RWPE2 (cell line): ENCODE data around the gene RPGRIP1L.

Experiments
- ATAC-seq: fragments of 200-7000 bp; cut with Tn5 transposase; 3 replicates; pipeline ENCODE4 v1.9.1; 2021; ENCODE audit warnings: low read depth
- DNase-seq: peaks from one replicate; pipeline ENCODE4 v3.0.0-alpha.2; 2020; ENCODE audit warnings: low spot score
- H3K27ac ChIP-seq: fragments of 450-650 bp; 2 replicates; pipeline ENCODE4 v1.5.1; 2017; ENCODE audit warnings: mild to moderate bottlenecking; ENCODE audit not compliant: poor library complexity, severe bottlenecking
- H3K27me3 ChIP-seq: fragments of 250-450 bp; sonication (Bioruptor Pico); 2 replicates; pipeline ENCODE4 v1.5.1; 2021; ENCODE audit warnings: mild to moderate bottlenecking, moderate library complexity; ENCODE audit not compliant: insufficient read depth, poor library complexity, severe bottlenecking
- H3K36me3 ChIP-seq: fragments of 250-450 bp; sonication (Bioruptor Pico); 2 replicates; pipeline ENCODE4 v1.5.1; 2020; ENCODE audit warnings: low read depth, mild to moderate bottlenecking, moderate library complexity
- H3K4me1 ChIP-seq: fragments of 250-450 bp; sonication (Bioruptor Pico); 2 replicates; pipeline ENCODE4 v1.5.1; 2021; ENCODE audit warnings: mild to moderate bottlenecking, moderate library complexity; ENCODE audit not compliant: insufficient read depth, poor library complexity, severe bottlenecking
- H3K4me3 ChIP-seq: fragments of 250-450 bp; sonication (Bioruptor Pico); 2 replicates; pipeline ENCODE4 v1.5.1; 2021; ENCODE audit warnings: mild to moderate bottlenecking, moderate library complexity; ENCODE audit not compliant: severe bottlenecking
- H3K9me3 ChIP-seq: fragments of 250-450 bp; sonication (Bioruptor Pico); 2 replicates; pipeline ENCODE4 v1.5.1; 2021; ENCODE audit warnings: mild to moderate bottlenecking, moderate library complexity; ENCODE audit not compliant: severe bottlenecking
- CTCF ChIP-seq: fragments of 450-650 bp; IDR thresholded peaks from one replicate; pipeline ENCODE4 v1.5.1; 2017; ENCODE audit warnings: mild to moderate bottlenecking, moderate library complexity; ENCODE audit not compliant: poor library complexity, severe bottlenecking

RPGRIP1L gene

GRCh38 chr16:53629151-53629550 lies 74.5 kb downstream of the RPGRIP1L start:
- no peaks in the 10 kb centered on the region for H3K27me3 ChIP-seq
- H3K36me3 ChIP-seq: no peaks in the 10 kb centered on the region
- ATAC-seq: no peak
- H3K9me3 ChIP-seq: no peaks in the 10 kb centered on the region
- no peaks in the 10 kb centered on the region for H3K4me1 ChIP-seq
- H3K27ac ChIP-seq: no peak overlapping the region
- no peak overlapping the region for H3K4me3 ChIP-seq
- no peak for DNase-seq
- no peak for TF ChIP-seq CTCF

- no peaks in the 10 kb centered on the region for H3K4me1 ChIP-seq
- DNase-seq (no peak), ATAC-seq (no peak)
- H3K36me3 ChIP-seq: no peaks in the 10 kb centered on the region
- no peaks in the 10 kb centered on the region for H3K27me3 ChIP-seq
- H3K9me3 ChIP-seq: no peaks in the 10 kb centered on the region
- no peak overlapping the region for H3K27ac ChIP-seq
- TF ChIP-seq CTCF: no peak
- no peak overlapping the region for H3K4me3 ChIP-seq
Observed at GRCh38 chr16:53626811-53627210, 76.8 kb downstream of the RPGRIP1L start.

- no peak for ATAC-seq
- no peak for DNase-seq
- no peak for TF ChIP-seq CTCF
- no peak overlapping the region for H3K27ac ChIP-seq
- no peak overlapping the region for H3K4me3 ChIP-seq
- H3K27me3 ChIP-seq: no peaks in the 10 kb centered on the region
- H3K36me3 ChIP-seq: no peaks in the 10 kb centered on the region
- no peaks in the 10 kb centered on the region for H3K4me1 ChIP-seq
- no peaks in the 10 kb centered on the region for H3K9me3 ChIP-seq
Observed at GRCh38 chr16:53626161-53626560, 77.5 kb downstream of the RPGRIP1L start.

GRCh38 chr16:53625221-53625620 lies 78.4 kb downstream of the RPGRIP1L start:
- H3K36me3 ChIP-seq: no peaks in the 10 kb centered on the region
- no peak for TF ChIP-seq CTCF
- no peaks in the 10 kb centered on the region for H3K9me3 ChIP-seq
- no peaks in the 10 kb centered on the region for H3K4me1 ChIP-seq
- DNase-seq (no peak), ATAC-seq (no peak)
- no peak overlapping the region for H3K4me3 ChIP-seq
- no peaks in the 10 kb centered on the region for H3K27me3 ChIP-seq
- no peak overlapping the region for H3K27ac ChIP-seq

GRCh38 chr16:53622315-53622714 lies 81.3 kb downstream of the RPGRIP1L start:
- Histone ChIP-seq H3K4me3 (no peak overlapping the region), H3K36me3 (no peaks in the 10 kb centered on the region), H3K4me1 (no peaks in the 10 kb centered on the region), H3K9me3 (no peaks in the 10 kb centered on the region), H3K27ac (no peak overlapping the region), H3K27me3 (no peaks in the 10 kb centered on the region)
- DNase-seq: no peak
- no peak for TF ChIP-seq CTCF
- ATAC-seq: no peak
